ENCODE measurements around the gene SIGLEC12.

DNA sequence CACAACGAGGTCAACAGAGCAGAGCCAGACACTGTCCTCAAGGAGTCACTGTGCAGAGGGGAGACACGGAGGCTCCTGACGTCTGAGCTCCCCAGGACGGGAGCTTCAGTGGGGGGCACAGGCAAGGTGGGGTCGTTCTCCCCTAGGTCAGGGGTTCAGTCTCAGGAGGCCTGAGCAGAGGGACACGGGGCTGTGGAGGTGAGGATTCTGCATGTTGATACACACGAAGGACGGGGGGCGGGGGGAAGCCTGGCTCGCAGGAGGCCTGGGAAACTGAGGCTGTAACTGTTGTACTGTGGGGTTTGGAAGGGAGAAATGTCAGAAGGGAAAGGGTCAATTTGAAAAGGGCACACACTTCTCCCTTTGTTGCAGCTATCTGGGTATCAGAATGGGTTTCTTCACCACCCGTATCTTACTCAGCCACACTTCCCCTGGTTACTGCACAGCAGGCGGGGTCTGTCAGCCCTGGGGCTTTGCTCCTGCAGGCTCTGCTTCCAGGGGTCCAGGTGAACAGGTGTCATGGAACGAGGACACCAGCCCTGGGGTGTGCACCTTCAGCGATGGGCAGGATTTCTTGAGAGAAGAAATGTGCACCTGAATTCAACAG, 42.6 kb downstream of the SIGLEC12 start:
- TF ChIP-seq CTCF (IDR thresholded peaks at IDR 0.05; ENCODE audit: extremely low read depth in 1 of 2, insufficient read depth in 1 of 2, low read depth in 1 of 2, low read length in 2 of 2) (no peak), MYC (IDR thresholded peaks at IDR 0.05; ENCODE audit: low read depth, low read length) (no peak), POLR2A (IDR thresholded peaks at IDR 0.05; ENCODE audit: low read depth, low read length) (no peak), JUN (IDR thresholded peaks at IDR 0.05; ENCODE audit: borderline replicate concordance, insufficient read depth, insufficient read length, low read depth) (no peak)
